Measurements from ENCODE around the gene TMA7B. TPM values are rescaled to one million over a fixed set of nuclear protein-coding genes. Genes with fewer than 3 reads are reported as not detected.

TMA7B gene
- total and polyA plus RNA-seq, 10 of the 15 experiments (the other 5 are each of a cell fraction or from before 2014, with no cell fraction given): 0.33 to 2.9 (median 1.8) TPM

DNA sequence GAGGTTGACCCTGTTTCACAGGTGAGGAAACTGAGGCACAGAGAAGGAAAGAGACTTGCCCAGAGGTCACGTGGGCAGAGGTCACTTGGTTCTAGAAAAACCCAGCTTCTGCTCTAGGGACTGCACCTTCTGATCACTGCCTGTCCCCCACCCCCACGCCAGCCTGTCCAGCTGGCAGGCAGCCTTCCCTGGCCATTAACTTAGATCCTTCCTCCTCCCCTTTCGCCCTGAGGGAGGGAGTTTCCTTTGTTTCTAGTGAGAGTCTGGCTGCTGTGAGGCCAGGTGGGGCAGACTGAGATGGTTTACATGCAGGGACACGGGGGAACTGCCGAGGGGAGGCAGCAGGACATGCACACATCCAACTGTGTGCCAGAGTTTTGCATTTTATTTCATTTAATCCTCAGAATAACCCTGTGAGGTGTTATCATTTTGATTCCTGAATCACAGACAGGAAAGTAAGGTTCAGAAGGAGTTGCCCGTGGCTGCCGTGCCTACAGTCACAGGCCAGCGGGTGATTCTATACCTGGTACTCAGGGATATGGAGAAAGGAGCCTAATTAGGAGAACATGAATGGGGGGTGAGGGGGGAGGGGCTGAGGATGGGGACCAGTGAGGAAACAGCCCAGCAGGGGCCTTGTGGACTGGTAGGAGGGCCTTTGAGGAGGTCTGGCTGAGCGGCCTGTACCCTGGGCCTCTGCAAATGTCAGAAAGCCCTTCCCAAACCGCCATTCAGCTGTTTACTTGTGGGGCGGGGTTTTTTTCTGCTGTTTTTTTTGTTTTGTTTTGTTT lies 37.9 kb downstream of the TMA7B start (continued):
- TF ChIP-seq, protein P1, sequence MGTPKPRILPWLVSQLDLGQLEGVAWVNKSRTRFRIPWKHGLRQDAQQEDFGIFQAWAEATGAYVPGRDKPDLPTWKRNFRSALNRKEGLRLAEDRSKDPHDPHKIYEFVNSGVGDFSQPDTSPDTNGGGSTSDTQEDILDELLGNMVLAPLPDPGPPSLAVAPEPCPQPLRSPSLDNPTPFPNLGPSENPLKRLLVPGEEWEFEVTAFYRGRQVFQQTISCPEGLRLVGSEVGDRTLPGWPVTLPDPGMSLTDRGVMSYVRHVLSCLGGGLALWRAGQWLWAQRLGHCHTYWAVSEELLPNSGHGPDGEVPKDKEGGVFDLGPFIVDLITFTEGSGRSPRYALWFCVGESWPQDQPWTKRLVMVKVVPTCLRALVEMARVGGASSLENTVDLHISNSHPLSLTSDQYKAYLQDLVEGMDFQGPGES (IDR thresholded peaks at IDR 0.05): no peak
- no peak for TF ChIP-seq CBX5 (IDR thresholded peaks at IDR 0.05; ENCODE audit: low read depth)

DNA sequence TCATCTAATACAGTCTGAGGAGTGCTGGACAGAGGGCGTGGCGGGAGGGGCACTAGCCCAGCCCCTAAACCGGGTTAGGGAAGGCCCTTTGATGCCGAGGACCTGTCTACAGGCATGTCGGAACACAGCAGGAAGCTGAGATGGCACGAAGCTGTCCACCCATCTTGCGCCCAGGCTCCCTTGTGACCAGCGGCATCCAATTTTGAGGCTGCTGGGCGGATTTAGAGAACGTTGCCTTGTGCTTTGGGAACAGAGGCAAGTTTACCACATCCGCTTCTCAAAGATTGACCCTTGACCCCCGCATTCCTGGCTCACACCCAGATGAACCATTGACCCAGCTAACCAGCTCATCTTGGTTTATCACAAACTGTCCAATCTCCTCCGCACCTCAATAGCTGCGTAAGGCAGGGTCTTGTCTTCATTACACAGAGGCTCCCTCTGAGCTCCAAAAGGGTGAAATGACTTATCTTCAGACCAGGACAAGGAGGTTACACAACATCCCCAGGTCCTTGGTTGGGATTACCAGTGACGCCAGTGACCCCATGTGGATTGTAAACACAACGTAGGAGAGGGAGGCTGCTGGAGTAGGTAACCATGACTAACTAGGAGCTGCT lies 39.1 kb downstream of the TMA7B start:
- ChIA-PET SMC1A (ENCODE audit: uncharacterized antibody, unreplicated experiment) (interaction anchor here (1.4 to 1.9 kb wide), 3 partner anchors 12 to 74 kb away, joined by 3 to 8 read pairs (median 3); no protein-coding TSS in a partner anchor), POLR2A (interaction anchor here (0.5 kb wide), 1 partner anchor 606 kb away, joined by 5 read pairs; no protein-coding TSS in a partner anchor), CTCF (interaction anchor here (0.6 to 2.9 kb wide), 6 partner anchors 25 to 463 kb away, joined by 3 to 16 read pairs (median 3); no protein-coding TSS in a partner anchor), RAD21 (ENCODE audit: unreplicated experiment) (interaction anchor here (0.6 kb wide), 1 partner anchor 25 kb away, joined by 3 read pairs; no protein-coding TSS in a partner anchor)
- in situ Hi-C loops (cut with MboI) (no loop called here), intact Hi-C loops (cut with micrococcal nuclease; ENCODE audit: unreplicated experiment) (no loop called here)
- Histone ChIP-seq H3K79me2 (ENCODE audit: control insufficient read depth, insufficient read depth, low read length) (no peaks in the 10 kb centered on the region), H3K4me2 (ENCODE audit: control insufficient read depth, insufficient read depth) (no peak overlapping the region), H3K27me3 (replicated peaks in 1 of 2; ENCODE audit: control insufficient read depth in 2 of 2, insufficient read depth in 2 of 2, low read length in 1 of 2) (peaks cover 3 to 11% of the 10 kb centered on the region in 2 experiments), H3K4me3 (no peak overlapping the region), H3K9me3 (replicated peaks; ENCODE audit: control insufficient read depth, insufficient read depth, low read length) (no peaks in the 10 kb centered on the region), H3K9ac (ENCODE audit: control insufficient read depth, insufficient read depth, low read length) (no peak overlapping the region), H3K36me3 (ENCODE audit: control insufficient read depth in 2 of 2, insufficient read depth in 2 of 2, low read length in 1 of 2) (no peaks in the 10 kb centered on the region), H2AFZ (ENCODE audit: control insufficient read depth, low read depth, low read length) (no peak overlapping the region), H3K27ac (ENCODE audit: control insufficient read depth, insufficient read depth) (no peak overlapping the region), H3K4me1 (ENCODE audit: control insufficient read depth, insufficient read depth, low read length) (no peaks in the 10 kb centered on the region), H4K20me1 (ENCODE audit: control insufficient read depth, insufficient read depth) (no peaks in the 10 kb centered on the region)
- FAIRE-seq: no peak
- WGBS (ENCODE audit: insufficient coverage, insufficient replicate concordance, low lambda C conversion rate, missing lambda C conversion rate): 47% methylated on average over 16 of the region's 16 CpGs
- DNase-seq (ENCODE audit: low read depth, low spot score): no peak
- no peak for ATAC-seq
- no TSS peak for BruUV-seq (replicated peaks)
- TF ChIP-seq CREM (IDR thresholded peaks at IDR 0.05; ENCODE audit: low read depth): no peak
- TF ChIP-seq, protein P2, sequence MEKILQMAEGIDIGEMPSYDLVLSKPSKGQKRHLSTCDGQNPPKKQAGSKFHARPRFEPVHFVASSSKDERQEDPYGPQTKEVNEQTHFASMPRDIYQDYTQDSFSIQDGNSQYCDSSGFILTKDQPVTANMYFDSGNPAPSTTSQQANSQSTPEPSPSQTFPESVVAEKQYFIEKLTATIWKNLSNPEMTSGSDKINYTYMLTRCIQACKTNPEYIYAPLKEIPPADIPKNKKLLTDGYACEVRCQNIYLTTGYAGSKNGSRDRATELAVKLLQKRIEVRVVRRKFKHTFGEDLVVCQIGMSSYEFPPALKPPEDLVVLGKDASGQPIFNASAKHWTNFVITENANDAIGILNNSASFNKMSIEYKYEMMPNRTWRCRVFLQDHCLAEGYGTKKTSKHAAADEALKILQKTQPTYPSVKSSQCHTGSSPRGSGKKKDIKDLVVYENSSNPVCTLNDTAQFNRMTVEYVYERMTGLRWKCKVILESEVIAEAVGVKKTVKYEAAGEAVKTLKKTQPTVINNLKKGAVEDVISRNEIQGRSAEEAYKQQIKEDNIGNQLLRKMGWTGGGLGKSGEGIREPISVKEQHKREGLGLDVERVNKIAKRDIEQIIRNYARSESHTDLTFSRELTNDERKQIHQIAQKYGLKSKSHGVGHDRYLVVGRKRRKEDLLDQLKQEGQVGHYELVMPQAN (conservative IDR thresholded peaks at IDR 0.05): no peak
- TF ChIP-seq MEF2A (IDR thresholded peaks at IDR 0.05; ENCODE audit: insufficient read depth, low read depth, low read length): no peak
- TF ChIP-seq HCFC1 (IDR thresholded peaks at IDR 0.05; ENCODE audit: low read length): no peak
- TF ChIP-seq SRF (IDR thresholded peaks at IDR 0.05; ENCODE audit: low read depth in 2 of 2, low read length in 2 of 2): no peak
- peak; percentile 44 for TF ChIP-seq RAD21 (IDR thresholded peaks at IDR 0.05; ENCODE audit: insufficient read depth, low read depth, low read length)
- no peak for TF ChIP-seq BCL11A (IDR thresholded peaks at IDR 0.05; ENCODE audit: low read depth, low read length)
- no peak for TF ChIP-seq CBFB (IDR thresholded peaks at IDR 0.05; ENCODE audit: low read depth)
- TF ChIP-seq, protein P3, sequence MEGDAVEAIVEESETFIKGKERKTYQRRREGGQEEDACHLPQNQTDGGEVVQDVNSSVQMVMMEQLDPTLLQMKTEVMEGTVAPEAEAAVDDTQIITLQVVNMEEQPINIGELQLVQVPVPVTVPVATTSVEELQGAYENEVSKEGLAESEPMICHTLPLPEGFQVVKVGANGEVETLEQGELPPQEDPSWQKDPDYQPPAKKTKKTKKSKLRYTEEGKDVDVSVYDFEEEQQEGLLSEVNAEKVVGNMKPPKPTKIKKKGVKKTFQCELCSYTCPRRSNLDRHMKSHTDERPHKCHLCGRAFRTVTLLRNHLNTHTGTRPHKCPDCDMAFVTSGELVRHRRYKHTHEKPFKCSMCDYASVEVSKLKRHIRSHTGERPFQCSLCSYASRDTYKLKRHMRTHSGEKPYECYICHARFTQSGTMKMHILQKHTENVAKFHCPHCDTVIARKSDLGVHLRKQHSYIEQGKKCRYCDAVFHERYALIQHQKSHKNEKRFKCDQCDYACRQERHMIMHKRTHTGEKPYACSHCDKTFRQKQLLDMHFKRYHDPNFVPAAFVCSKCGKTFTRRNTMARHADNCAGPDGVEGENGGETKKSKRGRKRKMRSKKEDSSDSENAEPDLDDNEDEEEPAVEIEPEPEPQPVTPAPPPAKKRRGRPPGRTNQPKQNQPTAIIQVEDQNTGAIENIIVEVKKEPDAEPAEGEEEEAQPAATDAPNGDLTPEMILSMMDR (IDR thresholded peaks at IDR 0.05 in 2 of 3, conservative IDR thresholded peaks at IDR 0.05 in 1 of 3; ENCODE audit: control insufficient read depth in 2 of 3, extremely low read depth in 1 of 3, insufficient read depth in 1 of 3, low read depth in 3 of 3, low read length in 3 of 3): peak in 2 of 3 experiments; percentile 16 to 27; a peak in 3 of 6 replicates
- TF ChIP-seq, protein P4, sequence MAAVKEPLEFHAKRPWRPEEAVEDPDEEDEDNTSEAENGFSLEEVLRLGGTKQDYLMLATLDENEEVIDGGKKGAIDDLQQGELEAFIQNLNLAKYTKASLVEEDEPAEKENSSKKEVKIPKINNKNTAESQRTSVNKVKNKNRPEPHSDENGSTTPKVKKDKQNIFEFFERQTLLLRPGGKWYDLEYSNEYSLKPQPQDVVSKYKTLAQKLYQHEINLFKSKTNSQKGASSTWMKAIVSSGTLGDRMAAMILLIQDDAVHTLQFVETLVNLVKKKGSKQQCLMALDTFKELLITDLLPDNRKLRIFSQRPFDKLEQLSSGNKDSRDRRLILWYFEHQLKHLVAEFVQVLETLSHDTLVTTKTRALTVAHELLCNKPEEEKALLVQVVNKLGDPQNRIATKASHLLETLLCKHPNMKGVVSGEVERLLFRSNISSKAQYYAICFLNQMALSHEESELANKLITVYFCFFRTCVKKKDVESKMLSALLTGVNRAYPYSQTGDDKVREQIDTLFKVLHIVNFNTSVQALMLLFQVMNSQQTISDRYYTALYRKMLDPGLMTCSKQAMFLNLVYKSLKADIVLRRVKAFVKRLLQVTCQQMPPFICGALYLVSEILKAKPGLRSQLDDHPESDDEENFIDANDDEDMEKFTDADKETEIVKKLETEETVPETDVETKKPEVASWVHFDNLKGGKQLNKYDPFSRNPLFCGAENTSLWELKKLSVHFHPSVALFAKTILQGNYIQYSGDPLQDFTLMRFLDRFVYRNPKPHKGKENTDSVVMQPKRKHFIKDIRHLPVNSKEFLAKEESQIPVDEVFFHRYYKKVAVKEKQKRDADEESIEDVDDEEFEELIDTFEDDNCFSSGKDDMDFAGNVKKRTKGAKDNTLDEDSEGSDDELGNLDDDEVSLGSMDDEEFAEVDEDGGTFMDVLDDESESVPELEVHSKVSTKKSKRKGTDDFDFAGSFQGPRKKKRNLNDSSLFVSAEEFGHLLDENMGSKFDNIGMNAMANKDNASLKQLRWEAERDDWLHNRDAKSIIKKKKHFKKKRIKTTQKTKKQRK (IDR thresholded peaks at IDR 0.05; ENCODE audit: low read depth, low read length): no peak

All from GM12878 (cell line).